MM.1S (cell line): Measurements from ENCODE around the gene DOCK11.

ENCODE experiments used
- EZH2 ChIP-seq: fragments of 300-600 bp; sonication (generic); optimal IDR thresholded peaks from 2 replicates; pipeline ENCODE3; 2017; ENCODE audit warnings: low read depth, mild to moderate bottlenecking, antibody characterized with exemption, low read length, mixed read lengths
- EZH2phosphoT487 ChIP-seq: fragments of 300-600 bp; sonication (generic); IDR thresholded peaks from 2 replicates; pipeline ENCODE4 v1.6.1; 2018; ENCODE audit warnings: antibody characterized with exemption, low read length
- TF ChIP-seq, protein P1 (sequence below): fragments of 300-600 bp; sonication (generic); IDR thresholded peaks from 2 replicates; pipeline ENCODE4 v1.5.1; 2016; ENCODE audit warnings: antibody characterized with exemption, low read length, mixed read lengths

DNA sequence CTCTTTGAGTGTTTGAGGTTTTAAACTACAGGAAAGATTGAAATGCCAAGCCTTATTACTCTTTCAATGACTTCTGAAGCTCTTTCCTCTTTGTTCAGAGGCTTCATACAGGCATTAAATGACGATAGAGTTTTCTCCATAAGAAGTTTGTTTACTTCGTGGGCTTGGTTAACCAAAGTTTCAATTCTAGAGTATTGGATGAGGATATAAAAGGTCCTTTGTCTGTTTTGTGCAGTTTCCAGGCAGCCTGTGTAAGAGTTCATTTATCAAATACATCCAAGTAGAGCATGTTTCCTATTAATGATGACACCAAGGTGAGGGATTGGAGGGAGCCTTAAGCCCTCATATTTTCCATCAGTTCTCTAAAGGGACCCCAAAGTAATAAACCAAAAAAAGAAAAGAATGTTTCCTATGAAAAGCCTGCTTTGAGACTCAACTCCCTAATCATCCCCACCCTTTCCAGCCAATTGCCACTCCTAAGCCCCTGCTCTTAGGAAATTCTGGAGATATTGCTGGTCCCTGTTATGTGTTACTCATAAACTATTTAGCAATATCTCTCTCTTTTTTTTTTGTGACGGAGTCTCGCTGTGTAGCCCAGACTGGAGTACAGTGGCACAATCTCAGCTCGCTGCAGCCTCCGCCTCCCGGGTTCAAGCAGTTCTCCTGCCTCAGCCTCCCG, 125.6 kb downstream of the DOCK11 start:
- TF ChIP-seq, protein P1, sequence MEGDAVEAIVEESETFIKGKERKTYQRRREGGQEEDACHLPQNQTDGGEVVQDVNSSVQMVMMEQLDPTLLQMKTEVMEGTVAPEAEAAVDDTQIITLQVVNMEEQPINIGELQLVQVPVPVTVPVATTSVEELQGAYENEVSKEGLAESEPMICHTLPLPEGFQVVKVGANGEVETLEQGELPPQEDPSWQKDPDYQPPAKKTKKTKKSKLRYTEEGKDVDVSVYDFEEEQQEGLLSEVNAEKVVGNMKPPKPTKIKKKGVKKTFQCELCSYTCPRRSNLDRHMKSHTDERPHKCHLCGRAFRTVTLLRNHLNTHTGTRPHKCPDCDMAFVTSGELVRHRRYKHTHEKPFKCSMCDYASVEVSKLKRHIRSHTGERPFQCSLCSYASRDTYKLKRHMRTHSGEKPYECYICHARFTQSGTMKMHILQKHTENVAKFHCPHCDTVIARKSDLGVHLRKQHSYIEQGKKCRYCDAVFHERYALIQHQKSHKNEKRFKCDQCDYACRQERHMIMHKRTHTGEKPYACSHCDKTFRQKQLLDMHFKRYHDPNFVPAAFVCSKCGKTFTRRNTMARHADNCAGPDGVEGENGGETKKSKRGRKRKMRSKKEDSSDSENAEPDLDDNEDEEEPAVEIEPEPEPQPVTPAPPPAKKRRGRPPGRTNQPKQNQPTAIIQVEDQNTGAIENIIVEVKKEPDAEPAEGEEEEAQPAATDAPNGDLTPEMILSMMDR, result no peak
- TF ChIP-seq EZH2phosphoT487 (no peak), EZH2 (no peak)
